ENCODE measurements around the gene SLC18A3.

DNA sequence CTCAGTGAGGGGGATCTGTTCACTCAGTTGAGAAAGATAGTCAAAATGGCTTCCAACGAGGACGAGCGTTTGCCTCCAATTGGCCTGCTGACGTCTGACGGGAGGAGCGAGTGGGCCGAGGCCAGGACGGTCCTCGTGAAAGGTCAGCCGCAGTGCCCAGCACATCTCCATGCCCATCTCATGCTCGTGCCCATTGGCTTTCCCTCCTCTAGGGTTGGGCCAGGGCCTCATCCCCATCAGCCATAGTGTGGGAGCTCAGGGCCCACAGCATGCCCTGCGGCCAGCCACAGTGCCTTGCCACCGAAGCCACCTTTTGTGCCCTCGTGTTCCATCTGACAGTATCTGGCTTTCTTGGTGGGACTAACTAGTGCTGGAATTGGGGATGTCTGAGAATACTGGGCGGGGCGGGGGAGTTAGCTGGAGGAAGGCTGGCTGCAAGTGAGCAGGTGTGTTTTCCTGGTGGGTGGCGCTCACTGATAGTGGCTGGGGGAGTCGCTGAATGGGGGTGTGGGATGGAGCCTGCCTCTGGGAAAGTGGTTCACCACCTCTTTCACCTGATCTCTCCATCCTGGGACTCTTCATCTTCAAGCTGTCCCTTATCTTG, 17.6 kb downstream of the SLC18A3 start:
- TF ChIP-seq, protein P1, sequence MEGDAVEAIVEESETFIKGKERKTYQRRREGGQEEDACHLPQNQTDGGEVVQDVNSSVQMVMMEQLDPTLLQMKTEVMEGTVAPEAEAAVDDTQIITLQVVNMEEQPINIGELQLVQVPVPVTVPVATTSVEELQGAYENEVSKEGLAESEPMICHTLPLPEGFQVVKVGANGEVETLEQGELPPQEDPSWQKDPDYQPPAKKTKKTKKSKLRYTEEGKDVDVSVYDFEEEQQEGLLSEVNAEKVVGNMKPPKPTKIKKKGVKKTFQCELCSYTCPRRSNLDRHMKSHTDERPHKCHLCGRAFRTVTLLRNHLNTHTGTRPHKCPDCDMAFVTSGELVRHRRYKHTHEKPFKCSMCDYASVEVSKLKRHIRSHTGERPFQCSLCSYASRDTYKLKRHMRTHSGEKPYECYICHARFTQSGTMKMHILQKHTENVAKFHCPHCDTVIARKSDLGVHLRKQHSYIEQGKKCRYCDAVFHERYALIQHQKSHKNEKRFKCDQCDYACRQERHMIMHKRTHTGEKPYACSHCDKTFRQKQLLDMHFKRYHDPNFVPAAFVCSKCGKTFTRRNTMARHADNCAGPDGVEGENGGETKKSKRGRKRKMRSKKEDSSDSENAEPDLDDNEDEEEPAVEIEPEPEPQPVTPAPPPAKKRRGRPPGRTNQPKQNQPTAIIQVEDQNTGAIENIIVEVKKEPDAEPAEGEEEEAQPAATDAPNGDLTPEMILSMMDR (IDR thresholded peaks at IDR 0.05), result no peak
- no peak for TF ChIP-seq POLR2A (IDR thresholded peaks at IDR 0.05)

All from testis (tissue), 2 donors.